Astrocyte (in vitro differentiated cells and primary cell): ENCODE measurements around the gene SRI. TPM values are rescaled to one million over a fixed set of nuclear protein-coding genes. Genes with fewer than 3 reads are reported as not detected.

Source experiments
- DNase-seq: peaks from one replicate; pipeline ENCODE4 v3.0.0-alpha.2; 2010; ENCODE audit warnings: low read depth
- FAIRE-seq: peaks from 2 replicates; lab custom pipeline; 2011; peaks lifted over from hg19 to GRCh38; lab: Jason Lieb, UNC
- H2AFZ ChIP-seq: 2 replicates; pipeline ENCODE4 v1.6.0; 2012; ENCODE audit warnings: low read depth, low read length, inconsistent platforms
- H3K27ac ChIP-seq: 2 replicates; pipeline ENCODE4 v1.5.1; 2011; ENCODE audit warnings: low read depth, low read length, inconsistent platforms
- H3K27me3 ChIP-seq: 2 replicates; pipeline ENCODE4 v1.6.0; 2011; ENCODE audit warnings: low read length, inconsistent platforms; ENCODE audit not compliant: insufficient read depth
- H3K36me3 ChIP-seq: 2 replicates; pipeline ENCODE4 v1.5.1; 2011; ENCODE audit warnings: low read length, inconsistent platforms; ENCODE audit not compliant: insufficient read depth
- H3K4me1 ChIP-seq: 2 replicates; pipeline ENCODE4 v1.5.1; 2011; ENCODE audit warnings: low read length, inconsistent platforms; ENCODE audit not compliant: insufficient read depth
- H3K4me2 ChIP-seq: 2 replicates; pipeline ENCODE4 v1.6.0; 2012; ENCODE audit warnings: low read length, inconsistent platforms
- H3K4me3 ChIP-seq: 2 replicates; pipeline ENCODE4 v1.5.1; 2011; ENCODE audit warnings: low read depth, mild to moderate bottlenecking, low read length, inconsistent platforms; ENCODE audit not compliant: insufficient read depth
- H3K79me2 ChIP-seq: 2 replicates; pipeline ENCODE4 v1.6.0; 2012; ENCODE audit warnings: mild to moderate bottlenecking, low read length, inconsistent platforms; ENCODE audit not compliant: insufficient read depth
- H3K9ac ChIP-seq: 2 replicates; pipeline ENCODE4 v1.6.0; 2012; ENCODE audit warnings: mild to moderate bottlenecking, low read length, inconsistent platforms
- H3K9me3 ChIP-seq: 2 replicates; pipeline ENCODE4 v1.5.1; 2012; ENCODE audit warnings: low read depth, mild to moderate bottlenecking, low read length, inconsistent platforms; ENCODE audit not compliant: insufficient read depth
- H4K20me1 ChIP-seq: 2 replicates; pipeline ENCODE4 v1.6.0; 2012; ENCODE audit warnings: low read length, inconsistent platforms; ENCODE audit not compliant: insufficient read depth
- H3K27ac Mint-ChIP-seq: one replicate; pipeline ENCODE4 v1.8.0; 2021; ENCODE audit warnings: mild to moderate bottlenecking, mixed read lengths; ENCODE audit not compliant: unreplicated experiment
- H3K27me3 Mint-ChIP-seq: one replicate; pipeline ENCODE4 v1.8.0; 2021; ENCODE audit warnings: low read depth, mixed read lengths; ENCODE audit not compliant: unreplicated experiment
- H3K36me3 Mint-ChIP-seq: one replicate; pipeline ENCODE4 v1.8.0; 2021; ENCODE audit warnings: low read depth, mixed read lengths; ENCODE audit not compliant: unreplicated experiment
- H3K4me1 Mint-ChIP-seq: one replicate; pipeline ENCODE4 v1.8.0; 2021; ENCODE audit warnings: low read depth, mixed read lengths; ENCODE audit not compliant: unreplicated experiment
- H3K4me3 Mint-ChIP-seq: one replicate; pipeline ENCODE4 v1.8.0; 2021; ENCODE audit warnings: mild to moderate bottlenecking, moderate library complexity, mixed read lengths; ENCODE audit not compliant: unreplicated experiment
- H3K9me3 Mint-ChIP-seq: one replicate; pipeline ENCODE4 v1.8.0; 2021; ENCODE audit warnings: mild to moderate bottlenecking, mixed read lengths; ENCODE audit not compliant: unreplicated experiment
- EZH2 ChIP-seq: IDR thresholded peaks from 2 replicates; pipeline ENCODE4 v1.6.1; 2012; ENCODE audit warnings: mild to moderate bottlenecking, low read length, inconsistent platforms; ENCODE audit not compliant: insufficient read depth
- total RNA-seq: library from RNA; stranded (reverse); gene quantifications from 2 replicates; pipeline ENCODE4 v1.2.1, GENCODE V29; 2021
- TF ChIP-seq, protein P1 (sequence below): IDR thresholded peaks from 2 replicates; pipeline ENCODE4 v1.5.1; 2011; ENCODE audit warnings: low read depth, mild to moderate bottlenecking, inconsistent platforms, low read length, moderate library complexity; ENCODE audit not compliant: insufficient read depth

Gene SRI
- total RNA-seq, 1 donor from 2014 or later: 139 TPM

DNA sequence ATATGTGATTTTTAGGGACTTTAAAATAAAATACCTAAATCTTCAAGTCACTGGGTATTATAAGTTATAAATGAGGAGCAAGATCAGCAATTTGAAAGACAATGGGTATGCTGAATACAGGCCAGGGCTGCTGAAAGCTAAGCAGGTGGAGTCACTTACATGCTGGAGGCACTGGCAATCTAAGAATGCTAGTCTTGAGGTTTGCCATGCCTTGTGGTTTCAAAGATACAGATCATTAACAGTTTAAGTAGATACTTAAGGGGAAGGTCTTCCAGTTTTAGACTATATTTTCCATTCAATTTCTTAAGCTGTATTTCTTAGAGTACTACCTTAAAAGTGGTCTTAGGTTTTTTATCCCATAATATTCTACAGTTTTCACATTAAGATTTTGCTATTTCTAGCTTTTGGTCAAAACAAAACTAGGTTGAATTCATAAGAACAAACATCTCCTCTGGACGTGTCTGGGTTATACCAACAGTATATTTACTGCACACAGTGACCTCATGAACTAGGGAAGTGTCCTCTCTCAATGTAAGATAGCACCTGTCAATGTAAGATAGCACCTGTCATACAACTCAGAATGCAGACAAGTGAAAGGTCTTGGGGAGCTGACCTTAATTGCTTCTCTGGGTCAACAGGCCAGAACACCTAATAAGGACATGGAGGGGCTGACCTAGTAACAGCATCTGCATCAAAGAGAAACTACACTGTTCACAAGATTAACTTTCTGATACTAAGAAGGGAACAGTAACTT is 2.0 kb downstream of the SRI start:
- DNase-seq (peak; percentile 4), FAIRE-seq (no peak)
- H3K9ac ChIP-seq: peak overlapping the region; percentile 92
- peak overlapping the region; percentile 78 for H3K4me3 ChIP-seq
- H3K79me2 ChIP-seq: peaks cover 65% of the 10 kb centered on the region
- H3K4me1 ChIP-seq: peaks cover 6% of the 10 kb centered on the region
- H3K9me3 Mint-ChIP-seq: peaks cover 2% of the 10 kb centered on the region
- no peaks in the 10 kb centered on the region for H3K36me3 Mint-ChIP-seq
- no peaks in the 10 kb centered on the region for H3K9me3 ChIP-seq
- H3K36me3 ChIP-seq: peaks cover 10% of the 10 kb centered on the region
- no peaks in the 10 kb centered on the region for H3K27me3 Mint-ChIP-seq
- H2AFZ ChIP-seq: no peak overlapping the region
- peaks cover 10% of the 10 kb centered on the region for H3K4me1 Mint-ChIP-seq
- no peaks in the 10 kb centered on the region for H3K27me3 ChIP-seq
- TF ChIP-seq EZH2: no peak
- TF ChIP-seq, protein P1, sequence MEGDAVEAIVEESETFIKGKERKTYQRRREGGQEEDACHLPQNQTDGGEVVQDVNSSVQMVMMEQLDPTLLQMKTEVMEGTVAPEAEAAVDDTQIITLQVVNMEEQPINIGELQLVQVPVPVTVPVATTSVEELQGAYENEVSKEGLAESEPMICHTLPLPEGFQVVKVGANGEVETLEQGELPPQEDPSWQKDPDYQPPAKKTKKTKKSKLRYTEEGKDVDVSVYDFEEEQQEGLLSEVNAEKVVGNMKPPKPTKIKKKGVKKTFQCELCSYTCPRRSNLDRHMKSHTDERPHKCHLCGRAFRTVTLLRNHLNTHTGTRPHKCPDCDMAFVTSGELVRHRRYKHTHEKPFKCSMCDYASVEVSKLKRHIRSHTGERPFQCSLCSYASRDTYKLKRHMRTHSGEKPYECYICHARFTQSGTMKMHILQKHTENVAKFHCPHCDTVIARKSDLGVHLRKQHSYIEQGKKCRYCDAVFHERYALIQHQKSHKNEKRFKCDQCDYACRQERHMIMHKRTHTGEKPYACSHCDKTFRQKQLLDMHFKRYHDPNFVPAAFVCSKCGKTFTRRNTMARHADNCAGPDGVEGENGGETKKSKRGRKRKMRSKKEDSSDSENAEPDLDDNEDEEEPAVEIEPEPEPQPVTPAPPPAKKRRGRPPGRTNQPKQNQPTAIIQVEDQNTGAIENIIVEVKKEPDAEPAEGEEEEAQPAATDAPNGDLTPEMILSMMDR: no peak
- H4K20me1 ChIP-seq: peaks cover 54% of the 10 kb centered on the region
- H3K4me3 Mint-ChIP-seq: peak overlapping the region; percentile 90
- H3K27ac Mint-ChIP-seq: no peak overlapping the region
- no peak overlapping the region for H3K27ac ChIP-seq
- H3K4me2 ChIP-seq: peak overlapping the region; percentile 96

DNA sequence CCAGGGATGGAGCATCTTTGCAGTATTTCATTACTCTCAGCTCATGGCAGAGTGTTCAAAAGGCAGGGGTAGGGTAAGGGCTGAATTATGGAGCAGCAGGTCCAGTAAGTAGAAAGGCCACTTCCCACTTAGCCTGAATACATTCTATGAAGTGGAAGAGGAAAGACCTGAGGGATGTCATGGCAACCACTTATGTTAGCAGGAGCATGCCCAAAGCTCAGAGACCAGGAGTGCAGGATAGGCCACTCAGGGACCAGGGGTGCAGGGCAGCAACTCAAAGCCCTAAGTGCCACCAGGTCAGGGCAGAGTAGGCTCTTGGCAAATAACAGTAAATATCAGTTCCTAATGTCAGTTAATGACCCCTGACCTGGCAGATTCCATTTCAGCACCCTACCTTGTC is 3.6 kb downstream of the SRI start:
- H3K27ac ChIP-seq: no peak overlapping the region
- Mint-ChIP-seq H3K4me1 (peaks cover 10% of the 10 kb centered on the region), H3K27me3 (no peaks in the 10 kb centered on the region), H3K4me3 (no peak overlapping the region), H3K36me3 (no peaks in the 10 kb centered on the region), H3K27ac (no peak overlapping the region), H3K9me3 (peaks cover 2% of the 10 kb centered on the region)
- H3K9me3 ChIP-seq: no peaks in the 10 kb centered on the region
- H2AFZ ChIP-seq: no peak overlapping the region
- peaks cover 75% of the 10 kb centered on the region for H3K79me2 ChIP-seq
- H3K4me2 ChIP-seq: no peak overlapping the region
- H3K4me1 ChIP-seq: peaks cover 6% of the 10 kb centered on the region
- H3K9ac ChIP-seq: no peak overlapping the region
- FAIRE-seq: no peak
- peaks cover 64% of the 10 kb centered on the region for H4K20me1 ChIP-seq
- no peak overlapping the region for H3K4me3 ChIP-seq
- no peak for DNase-seq
- H3K36me3 ChIP-seq: peaks cover 15% of the 10 kb centered on the region
- no peak for TF ChIP-seq EZH2
- TF ChIP-seq, protein P1: no peak
- H3K27me3 ChIP-seq: no peaks in the 10 kb centered on the region

DNA sequence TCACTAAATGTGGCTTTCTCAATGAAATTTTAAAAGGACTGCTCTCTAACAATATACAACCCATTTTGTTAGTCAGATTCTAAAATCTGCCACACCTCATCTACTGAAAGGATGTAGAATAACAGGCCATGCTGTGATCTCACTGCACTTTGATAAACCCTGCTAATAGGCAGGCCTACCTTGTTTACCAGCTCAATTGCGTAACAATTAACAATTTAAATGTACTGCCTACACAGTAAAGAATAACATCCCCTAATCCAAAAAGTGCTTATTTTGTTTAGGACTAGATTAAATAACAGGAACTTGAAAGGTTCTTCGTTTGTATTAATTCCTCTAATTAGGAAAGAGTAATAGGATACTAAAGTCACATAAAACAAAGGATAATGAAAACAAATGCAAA is 4.5 kb downstream of the SRI start:
- no peak for TF ChIP-seq EZH2
- TF ChIP-seq, protein P1: no peak
- H3K79me2 ChIP-seq: peaks cover 75% of the 10 kb centered on the region
- peaks cover 16% of the 10 kb centered on the region for H3K36me3 ChIP-seq

More for the DNA sequence above, 4.5 kb downstream of the SRI start:
- H4K20me1 ChIP-seq: peaks cover 64% of the 10 kb centered on the region
- H2AFZ ChIP-seq: no peak overlapping the region
- H3K27ac ChIP-seq: no peak overlapping the region
- H3K9me3 ChIP-seq: no peaks in the 10 kb centered on the region
- H3K9ac ChIP-seq: no peak overlapping the region
- H3K27me3 ChIP-seq: no peaks in the 10 kb centered on the region
- Mint-ChIP-seq H3K27ac (no peak overlapping the region), H3K4me3 (no peak overlapping the region), H3K4me1 (peaks cover 10% of the 10 kb centered on the region), H3K27me3 (no peaks in the 10 kb centered on the region), H3K9me3 (no peaks in the 10 kb centered on the region), H3K36me3 (no peaks in the 10 kb centered on the region)
- DNase-seq: no peak
- no peak overlapping the region for H3K4me3 ChIP-seq
- H3K4me2 ChIP-seq: no peak overlapping the region
- H3K4me1 ChIP-seq: peaks cover 6% of the 10 kb centered on the region
- FAIRE-seq: no peak
